ENCODE data around the gene NCAPH2. TPM values are rescaled to one million over a fixed set of nuclear protein-coding genes. Genes with fewer than 3 reads are reported as not detected.

Gene NCAPH2
- total and polyA plus RNA-seq, 2 of the 13 experiments (the other 11 are each of a cell fraction or from before 2014, with no cell fraction given): 28.1 to 64.4 TPM

GRCh38 chr22:50526108-50526833 lies 18.2 kb downstream of the NCAPH2 start (continued):
- TF ChIP-seq, protein P1, sequence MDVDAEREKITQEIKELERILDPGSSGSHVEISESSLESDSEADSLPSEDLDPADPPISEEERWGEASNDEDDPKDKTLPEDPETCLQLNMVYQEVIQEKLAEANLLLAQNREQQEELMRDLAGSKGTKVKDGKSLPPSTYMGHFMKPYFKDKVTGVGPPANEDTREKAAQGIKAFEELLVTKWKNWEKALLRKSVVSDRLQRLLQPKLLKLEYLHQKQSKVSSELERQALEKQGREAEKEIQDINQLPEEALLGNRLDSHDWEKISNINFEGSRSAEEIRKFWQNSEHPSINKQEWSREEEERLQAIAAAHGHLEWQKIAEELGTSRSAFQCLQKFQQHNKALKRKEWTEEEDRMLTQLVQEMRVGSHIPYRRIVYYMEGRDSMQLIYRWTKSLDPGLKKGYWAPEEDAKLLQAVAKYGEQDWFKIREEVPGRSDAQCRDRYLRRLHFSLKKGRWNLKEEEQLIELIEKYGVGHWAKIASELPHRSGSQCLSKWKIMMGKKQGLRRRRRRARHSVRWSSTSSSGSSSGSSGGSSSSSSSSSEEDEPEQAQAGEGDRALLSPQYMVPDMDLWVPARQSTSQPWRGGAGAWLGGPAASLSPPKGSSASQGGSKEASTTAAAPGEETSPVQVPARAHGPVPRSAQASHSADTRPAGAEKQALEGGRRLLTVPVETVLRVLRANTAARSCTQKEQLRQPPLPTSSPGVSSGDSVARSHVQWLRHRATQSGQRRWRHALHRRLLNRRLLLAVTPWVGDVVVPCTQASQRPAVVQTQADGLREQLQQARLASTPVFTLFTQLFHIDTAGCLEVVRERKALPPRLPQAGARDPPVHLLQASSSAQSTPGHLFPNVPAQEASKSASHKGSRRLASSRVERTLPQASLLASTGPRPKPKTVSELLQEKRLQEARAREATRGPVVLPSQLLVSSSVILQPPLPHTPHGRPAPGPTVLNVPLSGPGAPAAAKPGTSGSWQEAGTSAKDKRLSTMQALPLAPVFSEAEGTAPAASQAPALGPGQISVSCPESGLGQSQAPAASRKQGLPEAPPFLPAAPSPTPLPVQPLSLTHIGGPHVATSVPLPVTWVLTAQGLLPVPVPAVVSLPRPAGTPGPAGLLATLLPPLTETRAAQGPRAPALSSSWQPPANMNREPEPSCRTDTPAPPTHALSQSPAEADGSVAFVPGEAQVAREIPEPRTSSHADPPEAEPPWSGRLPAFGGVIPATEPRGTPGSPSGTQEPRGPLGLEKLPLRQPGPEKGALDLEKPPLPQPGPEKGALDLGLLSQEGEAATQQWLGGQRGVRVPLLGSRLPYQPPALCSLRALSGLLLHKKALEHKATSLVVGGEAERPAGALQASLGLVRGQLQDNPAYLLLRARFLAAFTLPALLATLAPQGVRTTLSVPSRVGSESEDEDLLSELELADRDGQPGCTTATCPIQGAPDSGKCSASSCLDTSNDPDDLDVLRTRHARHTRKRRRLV (CRISPR knock-in tag; IDR thresholded peaks at IDR 0.05): no peak
- TF ChIP-seq RBM39 (IDR thresholded peaks at IDR 0.05; ENCODE audit: low read depth, low read length, poor library complexity, severe bottlenecking): no peak
- TF ChIP-seq ZSCAN22 (CRISPR knock-in tag; IDR thresholded peaks at IDR 0.05): no peak
- peak; percentile 37 for TF ChIP-seq TAF1 (CRISPR knock-in tag; IDR thresholded peaks at IDR 0.05)
- TF ChIP-seq ATF1 (CRISPR knock-in tag; IDR thresholded peaks at IDR 0.05): no peak
- TF ChIP-seq, protein P2, sequence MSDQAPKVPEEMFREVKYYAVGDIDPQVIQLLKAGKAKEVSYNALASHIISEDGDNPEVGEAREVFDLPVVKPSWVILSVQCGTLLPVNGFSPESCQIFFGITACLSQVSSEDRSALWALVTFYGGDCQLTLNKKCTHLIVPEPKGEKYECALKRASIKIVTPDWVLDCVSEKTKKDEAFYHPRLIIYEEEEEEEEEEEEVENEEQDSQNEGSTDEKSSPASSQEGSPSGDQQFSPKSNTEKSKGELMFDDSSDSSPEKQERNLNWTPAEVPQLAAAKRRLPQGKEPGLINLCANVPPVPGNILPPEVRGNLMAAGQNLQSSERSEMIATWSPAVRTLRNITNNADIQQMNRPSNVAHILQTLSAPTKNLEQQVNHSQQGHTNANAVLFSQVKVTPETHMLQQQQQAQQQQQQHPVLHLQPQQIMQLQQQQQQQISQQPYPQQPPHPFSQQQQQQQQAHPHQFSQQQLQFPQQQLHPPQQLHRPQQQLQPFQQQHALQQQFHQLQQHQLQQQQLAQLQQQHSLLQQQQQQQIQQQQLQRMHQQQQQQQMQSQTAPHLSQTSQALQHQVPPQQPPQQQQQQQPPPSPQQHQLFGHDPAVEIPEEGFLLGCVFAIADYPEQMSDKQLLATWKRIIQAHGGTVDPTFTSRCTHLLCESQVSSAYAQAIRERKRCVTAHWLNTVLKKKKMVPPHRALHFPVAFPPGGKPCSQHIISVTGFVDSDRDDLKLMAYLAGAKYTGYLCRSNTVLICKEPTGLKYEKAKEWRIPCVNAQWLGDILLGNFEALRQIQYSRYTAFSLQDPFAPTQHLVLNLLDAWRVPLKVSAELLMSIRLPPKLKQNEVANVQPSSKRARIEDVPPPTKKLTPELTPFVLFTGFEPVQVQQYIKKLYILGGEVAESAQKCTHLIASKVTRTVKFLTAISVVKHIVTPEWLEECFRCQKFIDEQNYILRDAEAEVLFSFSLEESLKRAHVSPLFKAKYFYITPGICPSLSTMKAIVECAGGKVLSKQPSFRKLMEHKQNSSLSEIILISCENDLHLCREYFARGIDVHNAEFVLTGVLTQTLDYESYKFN (CRISPR knock-in tag; conservative IDR thresholded peaks at IDR 0.05): no peak
- TF ChIP-seq, protein P3, sequence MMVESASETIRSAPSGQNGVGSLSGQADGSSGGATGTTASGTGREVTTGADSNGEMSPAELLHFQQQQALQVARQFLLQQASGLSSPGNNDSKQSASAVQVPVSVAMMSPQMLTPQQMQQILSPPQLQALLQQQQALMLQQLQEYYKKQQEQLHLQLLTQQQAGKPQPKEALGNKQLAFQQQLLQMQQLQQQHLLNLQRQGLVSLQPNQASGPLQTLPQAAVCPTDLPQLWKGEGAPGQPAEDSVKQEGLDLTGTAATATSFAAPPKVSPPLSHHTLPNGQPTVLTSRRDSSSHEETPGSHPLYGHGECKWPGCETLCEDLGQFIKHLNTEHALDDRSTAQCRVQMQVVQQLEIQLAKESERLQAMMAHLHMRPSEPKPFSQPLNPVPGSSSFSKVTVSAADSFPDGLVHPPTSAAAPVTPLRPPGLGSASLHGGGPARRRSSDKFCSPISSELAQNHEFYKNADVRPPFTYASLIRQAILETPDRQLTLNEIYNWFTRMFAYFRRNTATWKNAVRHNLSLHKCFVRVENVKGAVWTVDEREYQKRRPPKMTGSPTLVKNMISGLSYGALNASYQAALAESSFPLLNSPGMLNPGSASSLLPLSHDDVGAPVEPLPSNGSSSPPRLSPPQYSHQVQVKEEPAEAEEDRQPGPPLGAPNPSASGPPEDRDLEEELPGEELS (CRISPR knock-in tag; IDR thresholded peaks at IDR 0.05): no peak
- TF ChIP-seq GTF2F1 (IDR thresholded peaks at IDR 0.05; ENCODE audit: low read length): no peak
- no peak for TF ChIP-seq THAP8 (CRISPR knock-in tag; IDR thresholded peaks at IDR 0.05; ENCODE audit: borderline replicate concordance)
- TF ChIP-seq KAT2B (IDR thresholded peaks at IDR 0.05; ENCODE audit: borderline replicate concordance, low read depth, low read length): no peak
- TF ChIP-seq YY1 (IDR thresholded peaks at IDR 0.05; ENCODE audit: insufficient read depth, insufficient replicate concordance, low read depth, low read length): peak; percentile 50
- no peak for TF ChIP-seq TCF7 (IDR thresholded peaks at IDR 0.05; ENCODE audit: low read depth)
- TF ChIP-seq GLI4 (CRISPR knock-in tag; IDR thresholded peaks at IDR 0.05; ENCODE audit: borderline replicate concordance): no peak
- peak; percentile 53 for TF ChIP-seq TAF15 (IDR thresholded peaks at IDR 0.05; ENCODE audit: low read depth, low read length, poor library complexity, severe bottlenecking)
- no peak for TF ChIP-seq ZNF143 (CRISPR knock-in tag; IDR thresholded peaks at IDR 0.05)

All from HepG2 (cell line).